ENCODE measurements around the gene RAD51B.

GRCh38 chr14:68619790-68620574 is 800.4 kb downstream of the RAD51B start:
- TF ChIP-seq CTCF (IDR thresholded peaks at IDR 0.05) (no peak), POLR2AphosphoS5 (IDR thresholded peaks at IDR 0.05) (no peak)
